Common myeloid progenitor, CD34-positive (primary cell): ENCODE results near the gene CIRBP.
A peak's percentile ranks its signal among the peaks of the same experiment; 100 is the strongest.

Source experiments
- CTCF ChIA-PET: fragments of 350-600 bp; sonication (Branson Sonifier 250); formaldehyde crosslinking; loops from one replicate; lab custom pipeline; 2021; ENCODE audit warnings: antibody characterized with exemption; lab: Charles Lee
- POLR2A ChIA-PET: fragments of 350-600 bp; sonication (Branson Sonifier 250); formaldehyde crosslinking; loops from one replicate; lab custom pipeline; 2021; ENCODE audit warnings: antibody characterized with exemption; lab: Charles Lee
- DNase-seq, 3 donors: peaks; one replicate each; pipeline versions ENCODE4 v3.0.0 to v3.0.0-alpha.2; 2013
- H3K27ac ChIP-seq, 2 experiments: 1 replicate in 1 of 2; 2 replicates in 1 of 2; pipeline ENCODE4 v1.7.0; 2013; ENCODE audit warnings: inconsistent platforms in 2 of 2, low read length in 2 of 2, mild to moderate bottlenecking in 2 of 2, low read depth in 1 of 2, moderate library complexity in 1 of 2; ENCODE audit not compliant: severe bottlenecking in 2 of 2, insufficient read depth in 1 of 2, poor library complexity in 1 of 2
- H3K27me3 ChIP-seq, 5 experiments: replicated peaks in 2 of 5; 1 replicate in 3 of 5; 2 replicates in 2 of 5; pipeline versions ENCODE4 v1.6.1 to v1.7.0; 2013; ENCODE audit warnings: low read length in 4 of 5, mild to moderate bottlenecking in 2 of 5, moderate library complexity in 2 of 5, inconsistent platforms in 1 of 5; ENCODE audit not compliant: insufficient read depth in 5 of 5, control insufficient read depth in 4 of 5
- H3K36me3 ChIP-seq, 4 experiments: 1 replicate in 2 of 4; 2 replicates in 2 of 4; pipeline versions ENCODE4 v1.6.1 to v1.7.0; 2013; ENCODE audit warnings: low read length in 3 of 4, control low read depth in 1 of 4, mild to moderate bottlenecking in 1 of 4; ENCODE audit not compliant: control insufficient read depth in 4 of 4, insufficient read depth in 4 of 4
- H3K4me1 ChIP-seq, 4 experiments: 1 replicate in 3 of 4; 2 replicates in 1 of 4; pipeline versions ENCODE4 v1.6.1 to v1.7.1; 2013; ENCODE audit warnings: low read length in 3 of 4, mild to moderate bottlenecking in 3 of 4, control low read depth in 1 of 4, inconsistent platforms in 1 of 4, moderate library complexity in 1 of 4; ENCODE audit not compliant: control insufficient read depth in 4 of 4, insufficient read depth in 4 of 4; ENCODE audit errors: control extremely low read depth in 1 of 4
- H3K4me3 ChIP-seq, 7 experiments: 1 replicate in 4 of 7; 2 replicates in 3 of 7; pipeline versions ENCODE4 v1.5.1 to v1.7.0; 2013; ENCODE audit warnings: mild to moderate bottlenecking in 7 of 7, low read length in 6 of 7, moderate library complexity in 6 of 7, inconsistent platforms in 2 of 7, low read depth in 2 of 7, control low read depth in 1 of 7; ENCODE audit not compliant: insufficient read depth in 4 of 7, control insufficient read depth in 1 of 7; ENCODE audit errors: extremely low read depth in 1 of 7
- H3K9me3 ChIP-seq, 5 experiments: 1 replicate in 4 of 5; 2 replicates in 1 of 5; pipeline versions ENCODE4 v1.6.1 to v1.7.1; 2013; ENCODE audit warnings: low read length in 4 of 5, mild to moderate bottlenecking in 2 of 5, inconsistent platforms in 1 of 5, low read depth in 1 of 5, moderate library complexity in 1 of 5; ENCODE audit not compliant: control insufficient read depth in 4 of 5, insufficient read depth in 2 of 5; ENCODE audit errors: control extremely low read depth in 1 of 5
- WGBS: methylation state at CpG from one replicate; pipeline ENCODE4 v1.1.5; 2013; ENCODE audit not compliant: insufficient coverage; 5-methylcytosine and 5-hydroxymethylcytosine counted together

CIRBP gene

DNA sequence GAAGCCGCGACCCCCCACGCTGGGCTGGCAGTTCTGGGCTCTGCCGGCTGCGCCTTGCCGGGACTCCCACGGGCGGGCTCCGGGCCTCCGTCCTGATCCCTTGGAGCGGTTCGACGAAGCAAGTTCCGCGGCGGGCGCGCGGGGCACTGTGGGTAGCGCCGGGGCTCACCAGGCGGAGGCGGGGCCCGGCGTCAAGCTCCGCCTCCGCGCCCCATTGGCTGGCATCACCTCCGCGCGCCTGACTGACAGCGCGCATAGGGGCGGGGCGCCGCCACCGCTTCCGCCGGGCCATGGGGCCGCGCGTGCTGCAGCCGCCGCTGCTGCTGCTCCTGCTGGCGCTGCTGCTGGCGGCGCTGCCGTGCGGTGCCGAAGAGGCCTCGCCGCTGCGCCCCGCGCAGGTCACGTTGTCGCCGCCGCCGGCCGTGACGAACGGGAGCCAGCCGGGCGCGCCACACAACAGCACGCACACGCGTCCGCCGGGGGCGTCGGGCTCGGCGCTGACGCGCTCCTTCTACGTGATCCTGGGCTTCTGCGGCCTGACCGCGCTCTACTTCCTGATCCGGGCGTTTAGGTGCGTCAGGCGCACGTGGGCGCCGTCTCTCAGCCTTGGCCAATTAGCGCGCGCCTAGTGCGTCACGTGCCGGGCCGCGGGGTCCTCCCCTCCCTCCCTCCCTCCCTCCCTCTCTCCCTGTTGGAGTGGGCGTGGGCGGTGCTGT lies 6.3 kb downstream of the CIRBP start, which contains the start of gene FAM174C:
FAM174C (plus strand) TSS at position 271 of the 716 bp plus-strand sequence; CDS start at position 291, 20 bp downstream.
- POLR2A ChIA-PET: interaction anchor here (0.5 to 2.0 kb wide), 5 partner anchors 9 to 127 kb away, joined by 3 to 6 read pairs (median 4); no protein-coding TSS in a partner anchor
- peaks cover 2 to 72% (median 50%) of the 10 kb centered on the region in 4 experiments for H3K36me3 ChIP-seq
- under 1% methylated on average over 72 of the region's 98 CpGs for WGBS
- peak; percentile 99 for DNase-seq
- H3K4me1 ChIP-seq: peaks cover 3 to 58% (median 52%) of the 10 kb centered on the region in 4 experiments
- peak within 1 kb of the TSS; percentile 88 to 92 for H3K27ac ChIP-seq
- peak within 1 kb of the TSS; percentile 39 to 84 (median 76) for H3K4me3 ChIP-seq
- CTCF ChIA-PET: interaction anchor here (1.0 to 1.7 kb wide), 2 partner anchors 9 to 31 kb away, joined by 3 to 5 read pairs; no protein-coding TSS in a partner anchor
- H3K9me3 ChIP-seq: no peaks in the 10 kb centered on the region
- H3K27me3 ChIP-seq: no peaks in the 10 kb centered on the region

DNA sequence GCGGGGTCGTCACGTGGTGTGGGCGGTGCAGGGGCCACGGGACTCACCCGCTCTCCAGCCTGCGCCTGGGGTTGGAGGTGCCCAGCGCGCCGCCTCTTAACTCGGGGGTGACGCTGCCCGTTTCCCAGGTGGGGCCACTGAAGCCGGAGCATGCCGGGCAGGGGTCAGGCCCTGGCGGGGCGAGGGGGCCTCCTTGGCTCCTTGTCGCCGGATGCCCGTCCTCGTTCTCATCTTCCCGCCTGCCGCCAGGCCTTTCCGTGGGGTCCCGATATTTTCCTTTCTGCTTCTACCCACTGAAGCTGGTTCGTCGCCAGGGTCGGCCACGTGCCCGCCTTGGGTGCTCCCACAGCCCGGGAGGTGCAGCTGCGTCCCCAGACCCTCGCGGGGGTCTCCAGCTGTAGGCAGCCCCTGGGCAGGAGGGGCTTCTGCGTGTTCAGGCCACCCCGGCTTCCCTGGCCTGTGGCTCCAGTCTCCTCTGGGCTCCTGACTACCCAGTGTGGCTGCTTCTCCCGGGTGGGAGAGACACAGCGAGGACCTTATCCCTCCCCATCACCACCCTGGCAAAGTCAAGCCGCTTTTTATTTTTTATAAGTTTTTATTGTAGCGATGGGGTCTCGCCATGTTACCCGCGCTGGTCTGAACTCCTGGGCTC lies 7.0 kb downstream of the CIRBP start:
- Histone ChIP-seq H3K27ac (peak overlapping the region in 1 of 2 experiments; percentile 92), H3K4me3 (peak overlapping the region; percentile 33 to 84 (median 76)), H3K27me3 (no peaks in the 10 kb centered on the region), H3K9me3 (no peaks in the 10 kb centered on the region), H3K36me3 (peaks cover 2 to 66% (median 45%) of the 10 kb centered on the region in 4 experiments), H3K4me1 (peaks cover 0 to 52% (median 45%) of the 10 kb centered on the region in 4 experiments)
- CTCF ChIA-PET: interaction anchor here (1.7 kb wide), 1 partner anchor 9 kb away, joined by 5 read pairs; no protein-coding TSS in a partner anchor
- DNase-seq: no peak
- WGBS: 0% methylated on average over 19 of the region's 43 CpGs
- POLR2A ChIA-PET: interaction anchor here (2.0 kb wide), 1 partner anchor 10 kb away, joined by 6 read pairs; no protein-coding TSS in a partner anchor

DNA sequence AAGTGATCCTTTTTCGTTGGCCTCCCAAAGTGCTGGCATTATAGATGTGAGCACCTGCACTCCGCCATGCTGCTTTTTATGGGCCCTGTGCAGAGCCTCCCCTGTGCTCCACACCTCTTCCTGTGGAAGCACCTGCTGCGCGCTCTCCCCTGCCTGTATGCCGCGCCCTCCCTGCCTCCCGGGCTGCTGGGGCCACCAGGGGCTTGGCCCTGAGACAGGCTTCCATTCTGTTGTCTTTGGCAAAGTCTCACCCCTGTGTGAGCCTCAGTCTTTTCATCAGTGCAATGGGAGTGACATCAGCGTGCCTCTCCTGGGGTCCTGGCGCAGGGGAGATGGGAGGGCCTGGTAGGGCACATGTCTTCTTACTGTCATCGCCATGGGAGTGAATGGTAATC lies 7.5 kb downstream of the CIRBP start:
- Histone ChIP-seq H3K27ac (peak overlapping the region in 1 of 2 experiments; percentile 92), H3K9me3 (no peaks in the 10 kb centered on the region), H3K36me3 (peaks cover 2 to 61% (median 41%) of the 10 kb centered on the region in 4 experiments), H3K27me3 (no peaks in the 10 kb centered on the region), H3K4me3 (peak overlapping the region in 6 of 7 experiments; percentile 33 to 84 (median 76)), H3K4me1 (peaks cover 0 to 46% (median 40%) of the 10 kb centered on the region in 4 experiments)
- peak in 2 of 3 donors; percentile 59 to 75 for DNase-seq
- CTCF ChIA-PET: interaction anchor here (1.7 to 4.8 kb wide), 2 partner anchors 10 to 95 kb away, joined by 5 to 60 read pairs; no protein-coding TSS in a partner anchor
- 36% methylated on average over 10 of the region's 10 CpGs for WGBS
- POLR2A ChIA-PET: no interaction called here

DNA sequence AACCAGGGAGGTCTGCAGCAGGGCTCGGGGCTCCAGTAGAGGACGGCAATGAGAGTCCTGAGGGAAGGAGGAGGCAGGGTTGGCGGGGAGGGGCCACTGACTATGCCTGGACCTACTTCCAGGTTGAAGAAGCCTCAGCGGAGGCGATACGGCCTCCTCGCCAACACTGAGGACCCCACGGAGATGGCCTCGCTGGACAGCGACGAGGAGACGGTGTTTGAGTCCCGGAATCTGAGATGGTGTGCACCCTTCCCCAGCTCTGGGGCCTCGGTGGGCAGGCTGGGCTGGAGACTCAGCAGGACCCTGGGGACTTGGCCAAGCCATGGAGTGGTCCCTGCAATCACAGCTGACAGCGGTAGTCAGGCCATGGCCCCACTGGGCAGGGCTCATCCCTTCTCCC lies 7.9 kb downstream of the CIRBP start:
- ChIA-PET CTCF (interaction anchor here (0.8 to 4.8 kb wide), 3 partner anchors 33 to 95 kb away, joined by 4 to 60 read pairs (median 9); no protein-coding TSS in a partner anchor), POLR2A (no interaction called here)
- Histone ChIP-seq H3K27ac (peak overlapping the region in 1 of 2 experiments; percentile 92), H3K4me3 (peak overlapping the region in 1 of 7 experiments; percentile 84), H3K27me3 (no peaks in the 10 kb centered on the region), H3K36me3 (peaks cover 2 to 56% (median 37%) of the 10 kb centered on the region in 4 experiments), H3K9me3 (no peaks in the 10 kb centered on the region), H3K4me1 (peaks cover 0 to 42% (median 36%) of the 10 kb centered on the region in 4 experiments)
- no peak for DNase-seq
- WGBS: 94% methylated on average over 14 of the region's 15 CpGs

DNA sequence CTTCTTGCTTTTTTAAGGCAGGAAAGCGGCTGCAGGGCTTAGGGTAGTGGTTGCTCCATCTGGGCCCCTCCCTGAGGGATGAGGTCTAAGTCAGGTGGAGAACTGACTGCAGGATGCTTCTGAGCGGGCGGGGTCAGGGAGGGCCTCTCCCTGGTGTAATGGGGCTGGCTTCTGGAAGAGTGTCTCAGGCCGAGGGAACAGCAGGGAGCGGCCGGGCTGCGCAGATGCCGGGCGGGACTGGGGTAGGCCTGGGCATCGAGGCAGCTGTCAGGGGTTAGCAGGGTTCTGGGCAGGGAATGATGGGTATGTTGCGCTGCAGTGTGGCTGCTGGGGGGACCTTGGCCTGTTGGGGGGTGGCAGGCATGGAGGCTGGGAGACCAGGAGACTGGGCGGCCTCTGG lies 8.9 kb downstream of the CIRBP start:
- no peaks in the 10 kb centered on the region for H3K9me3 ChIP-seq
- H3K4me3 ChIP-seq: no peak overlapping the region
- ChIA-PET CTCF (interaction anchor here (0.8 to 4.8 kb wide), 4 partner anchors 31 to 94 kb away, joined by 3 to 60 read pairs (median 6); no protein-coding TSS in a partner anchor), POLR2A (no interaction called here)
- no peak overlapping the region for H3K27ac ChIP-seq
- H3K36me3 ChIP-seq: peaks cover 2 to 46% (median 27%) of the 10 kb centered on the region in 4 experiments
- peaks cover 0 to 6% (median 0%) of the 10 kb centered on the region in 5 experiments for H3K27me3 ChIP-seq
- no peak for DNase-seq
- 90% methylated on average over 12 of the region's 12 CpGs for WGBS
- peaks cover 0 to 32% (median 30%) of the 10 kb centered on the region in 4 experiments for H3K4me1 ChIP-seq

DNA sequence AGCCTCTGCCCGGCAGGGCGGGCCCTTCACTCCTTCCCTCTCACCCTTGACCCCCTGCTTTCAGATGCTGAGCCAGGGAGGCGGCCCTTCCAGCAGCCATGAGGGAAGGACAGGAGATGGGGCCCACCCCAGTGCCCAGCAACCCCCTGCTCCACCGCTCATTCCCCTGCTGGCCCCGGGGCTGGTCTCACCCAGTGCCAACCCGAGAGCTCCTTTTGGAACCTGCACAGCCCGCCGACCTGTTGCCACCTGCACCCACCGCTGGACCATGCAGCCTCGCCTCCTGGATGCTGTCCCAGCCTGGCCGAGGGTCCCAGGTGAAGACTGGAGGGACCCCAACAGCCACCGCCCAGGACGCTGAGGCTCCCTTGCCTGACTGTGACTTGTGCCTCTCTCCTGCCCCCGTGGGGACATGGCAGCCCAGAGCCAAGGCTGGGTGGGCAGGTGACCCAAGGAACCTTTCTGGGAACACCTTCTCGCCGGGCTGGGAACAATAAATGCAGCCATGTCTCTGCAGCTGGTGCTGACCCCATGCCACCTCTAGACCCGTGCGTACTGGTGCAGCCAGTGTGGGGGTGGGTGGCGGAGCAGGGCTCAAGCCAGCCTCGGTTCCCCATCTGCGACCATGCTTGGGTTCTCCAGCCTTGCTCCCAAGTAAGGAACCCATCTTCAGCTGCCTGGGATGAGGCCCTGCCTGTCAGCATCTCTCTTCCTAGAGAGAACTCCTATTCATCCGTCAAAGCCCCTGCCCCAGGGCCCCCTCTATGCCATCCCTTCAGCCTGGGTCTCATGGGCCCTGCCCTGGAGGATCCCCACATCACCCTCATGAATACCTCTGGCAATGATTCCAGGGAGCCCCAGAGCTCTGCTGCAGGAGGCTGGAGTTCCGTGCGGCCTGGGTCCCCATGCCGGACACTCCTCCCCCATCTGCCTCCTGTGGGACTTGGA lies 9.9 kb downstream of the CIRBP start:
- Histone ChIP-seq H3K36me3 (peaks cover 2 to 37% (median 18%) of the 10 kb centered on the region in 4 experiments), H3K27me3 (peaks cover 0 to 15% (median 4%) of the 10 kb centered on the region in 5 experiments), H3K27ac (no peak overlapping the region), H3K4me1 (peaks cover 0 to 29% (median 25%) of the 10 kb centered on the region in 4 experiments), H3K9me3 (no peaks in the 10 kb centered on the region), H3K4me3 (no peak overlapping the region)
- DNase-seq: no peak
- WGBS: 95% methylated on average over 23 of the region's 25 CpGs
- ChIA-PET CTCF (interaction anchor here (0.6 to 4.8 kb wide), 14 partner anchors 12 to 109 kb away, joined by 3 to 60 read pairs (median 4); no protein-coding TSS in a partner anchor), POLR2A (interaction anchor here (0.8 kb wide), 1 partner anchor 36 kb away, joined by 3 read pairs; no protein-coding TSS in a partner anchor)
